Vagina (tissue), 2 donors: Measurements from ENCODE around the gene CHN2. TPM values are rescaled to one million over a fixed set of nuclear protein-coding genes. Genes with fewer than 3 reads are reported as not detected.

Experiments
- DNase-seq, 2 donors: peaks; one replicate each; pipeline ENCODE4 v3.0.0-alpha.2; 2017; ENCODE audit errors: extremely low spot score in 2 of 2
- H3K27ac ChIP-seq: fragments of 200-600 bp; sonication (generic); one replicate; pipeline ENCODE4 v1.5.1; 2019
- H3K27me3 ChIP-seq: fragments of 200-600 bp; sonication (generic); one replicate; pipeline ENCODE4 v1.5.1; 2019
- H3K36me3 ChIP-seq, 2 donors: fragments of 200-600 bp; sonication (generic); one replicate each; pipeline ENCODE4 v1.5.1; 2017 to 2019
- H3K4me1 ChIP-seq: fragments of 200-600 bp; sonication (generic); one replicate; pipeline ENCODE4 v1.5.1; 2019
- H3K4me3 ChIP-seq, 2 donors: fragments of 200-600 bp; sonication (generic); 1 replicate in 1 of 2; 2 replicates in 1 of 2; pipeline ENCODE4 v1.5.1; 2016 to 2019
- H3K9me3 ChIP-seq: fragments of 200-600 bp; sonication (generic); one replicate; pipeline ENCODE4 v1.5.1; 2019
- POLR2A ChIP-seq, 2 donors: fragments of 450-650 bp; IDR thresholded peaks; one replicate each; pipeline ENCODE4 v1.6.1; 2017; ENCODE audit warnings: antibody characterized with exemption in 2 of 2, mild to moderate bottlenecking in 2 of 2, moderate library complexity in 2 of 2
- POLR2AphosphoS5 ChIP-seq, 2 donors: sonication (generic); formaldehyde crosslinking; IDR thresholded peaks; one replicate each; pipeline ENCODE4 v1.9.0; 2017; ENCODE audit warnings: antibody characterized with exemption in 2 of 2, mild to moderate bottlenecking in 2 of 2, low read depth in 1 of 2; ENCODE audit not compliant: insufficient read depth in 1 of 2
- intact Hi-C: fragments of 100-400 bp; cut with DNase I; formaldehyde crosslinking; loops from one replicate; pipeline ENCODE4 v1.15.1; 2023
- total RNA-seq: library from RNA; depleted of rRNA; stranded (reverse); fragments of >200 nt; gene quantifications from one replicate; pipeline ENCODE4 v1.2.3, GENCODE V29; 2016
- TF ChIP-seq, protein P1 (sequence below), 3 experiments: fragments of 450-650 bp in 2 of 3; fragments of 200-600 bp in 1 of 3; sonication (generic) in 1 of 3; IDR thresholded peaks; one replicate each; pipeline ENCODE4 v1.5.1; 2017 to 2019; ENCODE audit warnings: antibody characterized with exemption in 3 of 3, mild to moderate bottlenecking in 2 of 3, moderate library complexity in 2 of 3

The CHN2 gene
- total RNA-seq, 1 donor from 2014 or later, result 11.0 TPM

DNA sequence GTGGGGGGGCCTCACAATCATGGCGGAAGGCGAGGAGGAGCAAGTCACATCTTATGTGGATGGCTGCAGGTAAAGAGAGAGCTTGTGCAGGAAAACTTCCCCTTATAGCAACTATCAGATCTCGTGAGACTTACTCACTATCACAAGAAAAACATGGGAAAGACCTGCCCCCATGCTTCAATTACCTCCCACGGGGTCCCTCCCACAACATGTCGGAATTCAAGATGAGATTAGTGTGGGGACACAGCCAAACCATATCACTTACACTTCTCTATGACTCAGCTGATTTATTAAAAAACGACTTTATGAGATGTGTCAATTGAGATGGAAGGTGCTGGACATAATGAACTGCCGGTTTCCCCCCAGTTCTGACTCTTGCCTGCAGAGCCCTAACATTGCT lies 23.8 kb upstream of the CHN2 start:
- no peak overlapping the region for H3K4me3 ChIP-seq
- TF ChIP-seq, protein P1, sequence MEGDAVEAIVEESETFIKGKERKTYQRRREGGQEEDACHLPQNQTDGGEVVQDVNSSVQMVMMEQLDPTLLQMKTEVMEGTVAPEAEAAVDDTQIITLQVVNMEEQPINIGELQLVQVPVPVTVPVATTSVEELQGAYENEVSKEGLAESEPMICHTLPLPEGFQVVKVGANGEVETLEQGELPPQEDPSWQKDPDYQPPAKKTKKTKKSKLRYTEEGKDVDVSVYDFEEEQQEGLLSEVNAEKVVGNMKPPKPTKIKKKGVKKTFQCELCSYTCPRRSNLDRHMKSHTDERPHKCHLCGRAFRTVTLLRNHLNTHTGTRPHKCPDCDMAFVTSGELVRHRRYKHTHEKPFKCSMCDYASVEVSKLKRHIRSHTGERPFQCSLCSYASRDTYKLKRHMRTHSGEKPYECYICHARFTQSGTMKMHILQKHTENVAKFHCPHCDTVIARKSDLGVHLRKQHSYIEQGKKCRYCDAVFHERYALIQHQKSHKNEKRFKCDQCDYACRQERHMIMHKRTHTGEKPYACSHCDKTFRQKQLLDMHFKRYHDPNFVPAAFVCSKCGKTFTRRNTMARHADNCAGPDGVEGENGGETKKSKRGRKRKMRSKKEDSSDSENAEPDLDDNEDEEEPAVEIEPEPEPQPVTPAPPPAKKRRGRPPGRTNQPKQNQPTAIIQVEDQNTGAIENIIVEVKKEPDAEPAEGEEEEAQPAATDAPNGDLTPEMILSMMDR (IDR thresholded peaks at IDR 0.05), result no peak
- TF ChIP-seq POLR2A (IDR thresholded peaks at IDR 0.05) (no peak), POLR2AphosphoS5 (IDR thresholded peaks at IDR 0.05; ENCODE audit: insufficient read depth in 1 of 2, low read depth in 1 of 2) (no peak)
- no peaks in the 10 kb centered on the region for H3K27me3 ChIP-seq
- no peaks in the 10 kb centered on the region for H3K9me3 ChIP-seq
- no peaks in the 10 kb centered on the region for H3K4me1 ChIP-seq
- intact Hi-C loops, result no loop called here
- no peak overlapping the region for H3K27ac ChIP-seq
- no peak for DNase-seq
- H3K36me3 ChIP-seq, result no peaks in the 10 kb centered on the region

- no peaks in the 10 kb centered on the region for H3K4me1 ChIP-seq
- no peaks in the 10 kb centered on the region for H3K9me3 ChIP-seq
- no peak for DNase-seq
- H3K36me3 ChIP-seq, result no peaks in the 10 kb centered on the region
- intact Hi-C loops, result no loop called here
- H3K4me3 ChIP-seq, result no peak overlapping the region
- H3K27me3 ChIP-seq, result no peaks in the 10 kb centered on the region
- TF ChIP-seq POLR2A (IDR thresholded peaks at IDR 0.05), result no peak
- no peak for TF ChIP-seq POLR2AphosphoS5 (IDR thresholded peaks at IDR 0.05; ENCODE audit: insufficient read depth in 1 of 2, low read depth in 1 of 2)
- TF ChIP-seq, protein P1 (IDR thresholded peaks at IDR 0.05), result no peak
- H3K27ac ChIP-seq, result no peak overlapping the region
Measured at GRCh38 chr7:29173458-29173857, 21.1 kb upstream of the CHN2 start.

DNA sequence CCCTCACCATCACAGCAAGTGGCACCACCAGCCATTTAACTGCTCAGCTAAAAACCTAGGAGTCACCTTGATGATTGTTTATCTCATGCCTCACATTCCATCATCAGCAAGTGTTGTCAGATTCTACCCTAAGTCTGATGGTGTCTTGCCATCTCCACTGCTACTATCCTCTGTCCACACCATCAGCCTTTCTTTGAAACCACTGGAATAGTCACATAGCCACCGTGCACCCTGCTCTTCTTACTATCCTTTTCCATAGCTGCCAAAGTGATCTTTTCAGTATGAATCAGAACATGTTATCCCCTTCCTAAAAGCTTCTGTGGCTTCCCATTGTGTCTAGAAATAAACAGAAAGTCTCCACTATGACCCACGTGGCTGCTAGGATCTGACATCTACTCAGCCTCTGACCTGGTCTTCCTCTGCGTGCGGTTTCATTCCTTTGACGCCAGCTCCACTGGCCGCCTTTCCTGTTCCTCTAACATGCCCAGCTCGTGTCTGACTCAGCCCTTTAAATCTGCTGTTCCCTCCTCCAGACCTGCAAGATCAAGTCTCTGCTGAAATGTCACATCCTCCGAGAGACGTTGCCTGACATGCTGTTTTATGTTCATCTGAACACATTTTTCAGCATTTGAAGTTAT lies 16.5 kb upstream of the CHN2 start:
- H3K9me3 ChIP-seq, result no peaks in the 10 kb centered on the region
- H3K36me3 ChIP-seq, result no peaks in the 10 kb centered on the region
- intact Hi-C loops, result no loop called here
- no peak overlapping the region for H3K4me3 ChIP-seq
- DNase-seq, result no peak
- no peaks in the 10 kb centered on the region for H3K27me3 ChIP-seq
- H3K4me1 ChIP-seq, result no peaks in the 10 kb centered on the region
- TF ChIP-seq POLR2AphosphoS5 (IDR thresholded peaks at IDR 0.05; ENCODE audit: insufficient read depth in 1 of 2, low read depth in 1 of 2) (peak in 1 of 2 donors; percentile 83), POLR2A (IDR thresholded peaks at IDR 0.05) (no peak)
- TF ChIP-seq, protein P1 (IDR thresholded peaks at IDR 0.05), result no peak
- peak overlapping the region; percentile 51 for H3K27ac ChIP-seq

DNA sequence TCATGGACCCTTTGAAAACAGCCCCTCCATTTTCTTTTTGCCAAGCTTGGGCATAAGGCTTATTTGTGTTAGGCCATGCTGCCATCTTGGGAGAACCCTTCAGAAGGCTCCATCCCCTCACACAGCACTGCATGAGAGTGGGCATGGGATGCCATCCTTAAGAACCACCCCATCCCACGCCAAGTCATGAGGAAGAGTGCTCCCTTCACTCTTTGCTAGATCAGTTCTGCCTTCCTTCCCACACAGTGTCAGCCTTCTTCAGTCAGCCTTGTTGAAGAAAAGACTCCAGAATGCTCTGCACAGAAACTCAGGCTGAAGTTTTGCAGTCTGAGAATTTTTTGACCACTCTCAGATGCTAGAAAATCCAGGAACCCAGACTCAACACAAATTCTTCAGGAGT lies 15.5 kb upstream of the CHN2 start:
- intact Hi-C loops, result no loop called here
- no peaks in the 10 kb centered on the region for H3K4me1 ChIP-seq
- no peaks in the 10 kb centered on the region for H3K27me3 ChIP-seq
- H3K27ac ChIP-seq, result no peak overlapping the region
- no peak for DNase-seq
- TF ChIP-seq POLR2AphosphoS5 (IDR thresholded peaks at IDR 0.05; ENCODE audit: insufficient read depth in 1 of 2, low read depth in 1 of 2), result no peak
- TF ChIP-seq POLR2A (IDR thresholded peaks at IDR 0.05), result no peak
- TF ChIP-seq, protein P1 (IDR thresholded peaks at IDR 0.05), result no peak
- no peaks in the 10 kb centered on the region for H3K9me3 ChIP-seq
- H3K36me3 ChIP-seq, result no peaks in the 10 kb centered on the region
- no peak overlapping the region for H3K4me3 ChIP-seq

DNA sequence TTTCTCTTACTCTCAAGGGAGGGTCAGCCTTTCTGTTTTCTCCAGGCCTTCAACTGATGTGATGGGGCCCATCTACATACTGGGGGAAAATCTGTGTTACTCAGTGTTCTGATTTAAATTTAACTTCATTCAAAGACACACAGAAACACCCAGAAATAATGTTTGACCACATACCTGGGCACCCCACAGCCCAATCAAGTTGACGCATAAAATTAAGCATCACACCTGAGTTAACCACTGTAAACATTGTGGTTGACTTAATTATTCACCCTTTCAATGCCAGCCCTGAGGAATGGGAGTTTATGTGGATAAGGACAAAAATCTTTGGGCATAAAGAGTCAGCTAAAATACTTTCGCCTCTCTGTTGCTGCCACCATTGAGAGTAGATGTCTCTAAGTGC lies 10.0 kb upstream of the CHN2 start:
- no peaks in the 10 kb centered on the region for H3K9me3 ChIP-seq
- no peak overlapping the region for H3K4me3 ChIP-seq
- H3K4me1 ChIP-seq, result no peaks in the 10 kb centered on the region
- H3K27me3 ChIP-seq, result no peaks in the 10 kb centered on the region
- no peak for TF ChIP-seq POLR2AphosphoS5 (IDR thresholded peaks at IDR 0.05; ENCODE audit: insufficient read depth in 1 of 2, low read depth in 1 of 2)
- TF ChIP-seq, protein P1 (IDR thresholded peaks at IDR 0.05), result no peak
- no peak for TF ChIP-seq POLR2A (IDR thresholded peaks at IDR 0.05)
- intact Hi-C loops, result no loop called here
- no peak overlapping the region for H3K27ac ChIP-seq
- no peaks in the 10 kb centered on the region for H3K36me3 ChIP-seq
- DNase-seq, result no peak
